Endometrial microvascular endothelial cells (primary cell): Measurements from ENCODE around the gene CREB3. TPM values are rescaled to one million over a fixed set of nuclear protein-coding genes. Genes with fewer than 3 reads are reported as not detected.

ENCODE experiments used
- in situ Hi-C: cut with HindIII; loops from 2 replicates; pipeline ENCODE4 v1.10.0; 2017; ENCODE audit warnings: low sequenced_read_pairs, low pct_unique_long_range_greater_than_20kb; ENCODE audit errors: inconsistent ontology term
- total RNA-seq: library from RNA; depleted of rRNA; stranded (reverse); fragments of >200 nt; gene quantifications from one replicate; pipeline ENCODE4 v1.2.3, GENCODE V29; 2015; ENCODE audit errors: inconsistent ontology term

CREB3 gene
- total RNA-seq, 1 donor from 2014 or later = 64.9 TPM

- in situ Hi-C loops = loop anchor here (10.0 kb wide), 1 partner anchor 85 kb away; the partner anchor contains the start of genes FAM221B and TMEM8B
Observed at GRCh38 chr9:35740243-35740642, 7.8 kb downstream of the CREB3 start.

GRCh38 chr9:35741740-35742139 is 9.3 kb downstream of the CREB3 start:
- in situ Hi-C loops = loop anchor here (10.0 kb wide), 1 partner anchor 83 kb away; the partner anchor contains the start of genes FAM221B and TMEM8B

GRCh38 chr9:35743452-35743851 is 11.0 kb downstream of the CREB3 start:
- in situ Hi-C loops = loop anchor here (10.0 kb wide), 1 partner anchor 81 kb away; the partner anchor contains the start of genes FAM221B and TMEM8B

- in situ Hi-C loops = loop anchor here (10.0 kb wide), 1 partner anchor 81 kb away; the partner anchor contains the start of genes FAM221B and TMEM8B
Observed at GRCh38 chr9:35743880-35744518, 11.5 kb downstream of the CREB3 start.

- in situ Hi-C loops = loop anchor here (10.0 kb wide), 1 partner anchor 79 kb away; the partner anchor contains the start of genes FAM221B and TMEM8B
Observed at GRCh38 chr9:35745569-35745968, 13.1 kb downstream of the CREB3 start.

GRCh38 chr9:35746583-35746982 is 14.1 kb downstream of the CREB3 start:
- in situ Hi-C loops = loop anchor here (10.0 kb wide), 1 partner anchor 78 kb away; the partner anchor contains the start of genes FAM221B and TMEM8B

- in situ Hi-C loops = loop anchor here (10.0 kb wide), 1 partner anchor 76 kb away; the partner anchor contains the start of genes FAM221B and TMEM8B
Observed at GRCh38 chr9:35748242-35748857, 15.9 kb downstream of the CREB3 start.

GRCh38 chr9:35748858-35749514 is 16.5 kb downstream of the CREB3 start, which contains the start of the genes GBA2 and RGP1:
Gene GBA2 (minus strand): TSS chr9:35749228. CDS start chr9:35748704, 524 bp downstream.
Gene RGP1 (plus strand): TSS chr9:35749287. CDS start chr9:35749756, 469 bp downstream.
- in situ Hi-C loops = loop anchor here (10.0 kb wide), 1 partner anchor 76 kb away; the partner anchor contains the start of genes FAM221B and TMEM8B

GRCh38 chr9:35749515-35750255 is 17.2 kb downstream of the CREB3 start:
- in situ Hi-C loops = loop anchor here (10.0 kb wide), 1 partner anchor 75 kb away; the partner anchor contains the start of genes FAM221B and TMEM8B

GRCh38 chr9:35750256-35750531 is 17.7 kb downstream of the CREB3 start:
- in situ Hi-C loops = no loop called here

GRCh38 chr9:35753466-35753865 is 21.0 kb downstream of the CREB3 start:
- in situ Hi-C loops = no loop called here

- in situ Hi-C loops = no loop called here
Observed at GRCh38 chr9:35754264-35754663, 21.8 kb downstream of the CREB3 start, which contains the start of gene MSMP. Gene MSMP (minus strand): TSS chr9:35754276. CDS start chr9:35754129, 147 bp downstream.

- in situ Hi-C loops = no loop called here
Observed at GRCh38 chr9:35755071-35755470, 22.6 kb downstream of the CREB3 start.

GRCh38 chr9:35756275-35757225 is 24.1 kb downstream of the CREB3 start:
- in situ Hi-C loops = no loop called here

GRCh38 chr9:35757226-35757891 is 24.9 kb downstream of the CREB3 start:
- in situ Hi-C loops = no loop called here

- in situ Hi-C loops = no loop called here
Observed at GRCh38 chr9:35757892-35758275, 25.4 kb downstream of the CREB3 start.

- in situ Hi-C loops = no loop called here
Observed at GRCh38 chr9:35758475-35759050, 26.1 kb downstream of the CREB3 start.
